ENCODE results near the gene RPL18A. TPM values are rescaled to one million over a fixed set of nuclear protein-coding genes. Genes with fewer than 3 reads are reported as not detected.

RPL18A gene
- total RNA-seq, 1 donor from 2014 or later, result 767 TPM

DNA sequence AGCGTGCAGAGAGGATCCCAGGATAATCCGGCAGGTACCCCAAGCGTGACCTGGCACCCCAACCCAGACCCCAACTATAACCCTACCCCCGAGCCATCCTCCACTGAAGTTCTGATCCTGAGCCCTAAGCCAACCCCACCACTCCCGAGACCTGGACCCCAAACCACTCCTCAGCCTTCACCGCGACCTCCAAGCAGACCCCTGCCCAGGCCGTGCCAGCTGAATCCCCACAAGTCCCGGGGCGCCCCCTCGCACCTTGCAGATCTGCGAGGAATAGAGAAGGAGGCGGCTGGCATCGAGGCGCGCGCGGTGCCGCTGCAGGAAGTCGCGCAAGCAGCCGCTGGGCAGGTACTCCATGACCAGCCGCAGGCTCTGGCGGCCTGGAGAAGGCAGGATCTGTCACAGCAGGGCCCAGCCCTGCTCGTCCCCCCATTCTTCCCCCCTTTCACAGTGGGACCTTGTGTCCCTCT, 28.3 kb upstream of the RPL18A start:
- H3K27ac ChIP-seq (replicated peaks), result no peak overlapping the region
- intact Hi-C loops (cut with micrococcal nuclease), result no loop called here
- DNase-seq, result no peak
- H3K4me1 ChIP-seq, result no peaks in the 10 kb centered on the region
- no peaks in the 10 kb centered on the region for H3K9me3 ChIP-seq (replicated peaks)
- TF ChIP-seq, protein P1, sequence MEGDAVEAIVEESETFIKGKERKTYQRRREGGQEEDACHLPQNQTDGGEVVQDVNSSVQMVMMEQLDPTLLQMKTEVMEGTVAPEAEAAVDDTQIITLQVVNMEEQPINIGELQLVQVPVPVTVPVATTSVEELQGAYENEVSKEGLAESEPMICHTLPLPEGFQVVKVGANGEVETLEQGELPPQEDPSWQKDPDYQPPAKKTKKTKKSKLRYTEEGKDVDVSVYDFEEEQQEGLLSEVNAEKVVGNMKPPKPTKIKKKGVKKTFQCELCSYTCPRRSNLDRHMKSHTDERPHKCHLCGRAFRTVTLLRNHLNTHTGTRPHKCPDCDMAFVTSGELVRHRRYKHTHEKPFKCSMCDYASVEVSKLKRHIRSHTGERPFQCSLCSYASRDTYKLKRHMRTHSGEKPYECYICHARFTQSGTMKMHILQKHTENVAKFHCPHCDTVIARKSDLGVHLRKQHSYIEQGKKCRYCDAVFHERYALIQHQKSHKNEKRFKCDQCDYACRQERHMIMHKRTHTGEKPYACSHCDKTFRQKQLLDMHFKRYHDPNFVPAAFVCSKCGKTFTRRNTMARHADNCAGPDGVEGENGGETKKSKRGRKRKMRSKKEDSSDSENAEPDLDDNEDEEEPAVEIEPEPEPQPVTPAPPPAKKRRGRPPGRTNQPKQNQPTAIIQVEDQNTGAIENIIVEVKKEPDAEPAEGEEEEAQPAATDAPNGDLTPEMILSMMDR (IDR thresholded peaks at IDR 0.05; ENCODE audit: borderline replicate concordance), result no peak
- H3K4me3 ChIP-seq, result peak overlapping the region; percentile 21
- peaks cover 98% of the 10 kb centered on the region for H3K27me3 ChIP-seq (ENCODE audit: low read depth)
- H3K36me3 ChIP-seq, result no peaks in the 10 kb centered on the region

DNA sequence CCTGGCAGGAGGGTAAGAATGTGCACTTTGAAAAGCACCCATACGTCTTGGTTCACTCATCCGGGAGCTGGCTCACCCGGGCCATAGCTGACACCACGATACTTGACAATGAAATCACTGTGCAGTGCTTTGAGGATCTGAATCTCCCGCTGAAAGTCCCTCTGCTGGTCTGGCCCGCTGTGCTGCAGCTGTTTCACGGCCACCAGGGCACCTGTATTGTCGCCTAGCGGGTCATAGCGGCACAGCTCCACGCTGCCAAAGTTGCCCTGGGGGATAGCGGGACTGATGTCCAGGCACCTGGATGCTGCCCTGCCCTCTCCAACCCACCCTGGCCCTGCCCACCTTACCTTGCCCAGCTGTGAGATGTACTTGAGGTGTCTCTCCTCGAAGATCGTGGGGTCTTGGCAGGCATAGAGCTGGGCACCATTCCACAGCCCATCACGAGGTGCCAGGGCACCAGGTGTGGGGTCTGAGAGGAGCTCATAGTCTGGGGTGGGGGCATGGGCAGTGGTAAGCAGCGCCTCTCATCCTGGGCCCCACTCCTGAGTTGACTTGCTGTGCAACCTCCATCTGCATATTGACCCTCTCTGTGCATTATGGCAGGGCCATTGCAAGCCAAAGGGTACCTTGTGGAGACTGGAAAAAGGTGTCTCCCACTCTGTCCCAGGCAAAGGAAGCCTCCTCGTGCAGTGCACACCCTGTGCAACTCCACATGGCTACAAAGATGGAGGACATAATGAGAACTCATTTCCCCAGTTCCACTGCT, 27.1 kb upstream of the RPL18A start:
- TF ChIP-seq, protein P1 (IDR thresholded peaks at IDR 0.05; ENCODE audit: borderline replicate concordance), result no peak
- Histone ChIP-seq H3K9me3 (replicated peaks) (no peaks in the 10 kb centered on the region), H3K4me1 (no peaks in the 10 kb centered on the region), H3K27me3 (ENCODE audit: low read depth) (peaks cover 94% of the 10 kb centered on the region), H3K4me3 (no peak overlapping the region), H3K36me3 (no peaks in the 10 kb centered on the region), H3K27ac (replicated peaks) (no peak overlapping the region)
- intact Hi-C loops (cut with micrococcal nuclease), result no loop called here
- no peak for DNase-seq

DNA sequence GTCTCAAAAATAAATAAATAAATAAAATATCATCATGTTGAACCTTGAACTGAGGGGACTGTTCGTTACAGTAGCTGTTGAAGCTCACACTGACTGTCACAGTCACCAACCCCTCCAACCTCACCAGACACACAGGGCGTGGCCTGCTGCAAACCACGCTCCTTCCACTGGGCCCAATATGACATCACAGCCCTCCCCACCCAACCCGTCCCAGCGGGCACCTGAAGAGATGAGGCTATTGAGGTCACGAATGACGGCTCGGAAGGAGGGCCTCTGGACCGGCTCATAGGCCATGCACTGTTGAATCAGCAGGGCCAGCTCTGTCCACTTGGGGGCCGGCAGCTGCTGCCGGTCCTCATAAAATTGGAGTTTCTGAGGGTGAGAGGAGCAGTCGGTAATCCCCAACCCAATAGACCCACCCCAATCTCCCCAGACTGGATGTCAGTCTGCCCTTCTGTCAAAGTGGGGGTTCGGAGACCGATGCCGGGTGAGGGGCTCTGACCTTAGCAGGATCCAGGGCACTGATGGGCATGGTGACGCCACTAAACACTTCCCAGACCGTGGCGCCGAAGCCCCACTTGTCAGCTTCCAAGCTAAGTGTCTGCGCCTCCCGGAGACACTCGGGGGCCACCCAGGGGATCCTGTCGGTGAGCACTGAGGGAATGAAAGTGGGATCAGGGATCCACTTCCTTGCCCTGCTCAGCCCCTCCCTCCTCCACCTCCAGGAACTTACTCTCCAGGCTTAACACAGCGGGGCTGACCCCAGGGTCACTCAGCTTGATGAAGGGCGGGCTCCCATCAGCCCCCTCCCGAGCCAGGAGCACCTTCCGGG, 25.1 kb upstream of the RPL18A start:
- H3K9me3 ChIP-seq (replicated peaks), result no peaks in the 10 kb centered on the region
- no peak overlapping the region for H3K27ac ChIP-seq (replicated peaks)
- TF ChIP-seq, protein P1 (IDR thresholded peaks at IDR 0.05; ENCODE audit: borderline replicate concordance), result no peak
- peaks cover 94% of the 10 kb centered on the region for H3K27me3 ChIP-seq (ENCODE audit: low read depth)
- no peaks in the 10 kb centered on the region for H3K36me3 ChIP-seq
- intact Hi-C loops (cut with micrococcal nuclease), result no loop called here
- no peak for DNase-seq
- no peaks in the 10 kb centered on the region for H3K4me1 ChIP-seq
- H3K4me3 ChIP-seq, result no peak overlapping the region

DNA sequence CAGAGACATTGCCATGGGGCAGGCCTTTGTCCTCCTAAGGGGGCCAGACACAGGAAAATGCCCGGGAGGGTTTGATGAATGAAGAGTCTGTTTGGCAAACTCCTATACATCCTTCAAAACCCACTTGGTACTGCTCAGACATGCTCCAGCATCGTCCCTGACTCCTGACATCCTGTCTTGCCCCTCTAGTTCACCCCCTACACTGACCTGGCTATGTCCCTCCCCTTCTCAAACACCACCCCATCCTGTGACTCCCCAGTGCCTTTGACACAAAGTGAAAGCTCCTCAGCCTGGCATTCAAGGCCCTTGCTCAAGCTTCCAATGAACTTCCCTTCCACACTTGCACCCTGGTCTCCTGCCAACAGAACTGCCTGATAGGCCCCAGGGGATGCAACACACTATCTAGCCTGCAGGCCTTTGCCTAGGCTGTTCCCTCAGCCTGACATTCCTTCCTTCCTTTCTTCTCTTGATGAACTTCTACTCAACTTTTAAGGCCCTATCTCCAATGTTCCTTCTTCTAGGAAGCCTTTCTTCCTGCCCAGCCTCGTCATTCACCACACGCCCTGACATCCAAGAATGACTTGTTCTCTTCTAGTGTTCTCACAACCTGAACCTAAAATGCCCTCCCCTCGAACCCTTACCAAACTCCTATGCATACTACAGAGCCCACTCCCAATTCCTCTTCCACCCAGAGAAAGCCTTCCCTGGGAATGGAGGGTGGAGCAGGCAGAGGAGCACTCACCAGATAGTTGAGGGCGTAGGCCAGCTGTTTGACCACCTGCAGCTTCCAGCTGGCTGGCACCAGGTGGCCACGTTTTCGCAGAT, 24.3 kb upstream of the RPL18A start:
- Histone ChIP-seq H3K4me3 (no peak overlapping the region), H3K36me3 (no peaks in the 10 kb centered on the region), H3K4me1 (no peaks in the 10 kb centered on the region), H3K27ac (replicated peaks) (no peak overlapping the region), H3K9me3 (replicated peaks) (no peaks in the 10 kb centered on the region), H3K27me3 (ENCODE audit: low read depth) (peaks cover 94% of the 10 kb centered on the region)
- intact Hi-C loops (cut with micrococcal nuclease), result no loop called here
- TF ChIP-seq, protein P1 (IDR thresholded peaks at IDR 0.05; ENCODE audit: borderline replicate concordance), result no peak
- no peak for DNase-seq

DNA sequence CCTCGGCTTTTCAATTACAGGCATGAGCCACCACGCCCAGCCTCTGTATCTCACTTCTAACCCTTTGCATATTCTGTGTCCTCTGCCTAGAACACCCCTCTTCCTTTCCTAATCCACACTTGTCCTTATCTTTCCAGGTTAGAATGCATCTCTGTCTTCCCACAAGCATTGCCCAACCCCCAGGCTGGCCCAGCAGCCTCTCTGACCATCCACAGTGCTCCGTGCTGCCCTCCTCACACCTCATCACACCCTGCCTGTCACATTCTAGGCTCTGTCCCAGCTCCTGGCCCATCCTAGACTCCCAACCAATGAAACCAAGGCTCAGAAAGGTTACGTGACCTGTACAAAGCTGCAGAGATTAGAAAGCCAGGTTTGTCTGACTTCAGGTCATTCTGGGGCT, 23.2 kb upstream of the RPL18A start:
- H3K4me3 ChIP-seq, result no peak overlapping the region
- no peak overlapping the region for H3K27ac ChIP-seq (replicated peaks)
- intact Hi-C loops (cut with micrococcal nuclease), result no loop called here
- peaks cover 4% of the 10 kb centered on the region for H3K4me1 ChIP-seq
- H3K27me3 ChIP-seq (ENCODE audit: low read depth), result peaks cover 94% of the 10 kb centered on the region
- H3K9me3 ChIP-seq (replicated peaks), result no peaks in the 10 kb centered on the region
- TF ChIP-seq, protein P1 (IDR thresholded peaks at IDR 0.05; ENCODE audit: borderline replicate concordance), result no peak
- no peak for DNase-seq
- H3K36me3 ChIP-seq, result no peaks in the 10 kb centered on the region
